RWPE2 (cell line): ENCODE results near the gene TBX2.

Experiments used
- ATAC-seq: fragments of 200-7000 bp; cut with Tn5 transposase; 3 replicates; pipeline ENCODE4 v1.9.1; 2021; ENCODE audit warnings: low read depth
- DNase-seq: peaks from one replicate; pipeline ENCODE4 v3.0.0-alpha.2; 2020; ENCODE audit warnings: low spot score
- H3K27ac ChIP-seq: fragments of 450-650 bp; 2 replicates; pipeline ENCODE4 v1.5.1; 2017; ENCODE audit warnings: mild to moderate bottlenecking; ENCODE audit not compliant: poor library complexity, severe bottlenecking
- H3K27me3 ChIP-seq: fragments of 250-450 bp; sonication (Bioruptor Pico); 2 replicates; pipeline ENCODE4 v1.5.1; 2021; ENCODE audit warnings: mild to moderate bottlenecking, moderate library complexity; ENCODE audit not compliant: insufficient read depth, poor library complexity, severe bottlenecking
- H3K36me3 ChIP-seq: fragments of 250-450 bp; sonication (Bioruptor Pico); 2 replicates; pipeline ENCODE4 v1.5.1; 2020; ENCODE audit warnings: low read depth, mild to moderate bottlenecking, moderate library complexity
- H3K4me1 ChIP-seq: fragments of 250-450 bp; sonication (Bioruptor Pico); 2 replicates; pipeline ENCODE4 v1.5.1; 2021; ENCODE audit warnings: mild to moderate bottlenecking, moderate library complexity; ENCODE audit not compliant: insufficient read depth, poor library complexity, severe bottlenecking
- H3K4me3 ChIP-seq: fragments of 250-450 bp; sonication (Bioruptor Pico); 2 replicates; pipeline ENCODE4 v1.5.1; 2021; ENCODE audit warnings: mild to moderate bottlenecking, moderate library complexity; ENCODE audit not compliant: severe bottlenecking
- H3K9me3 ChIP-seq: fragments of 250-450 bp; sonication (Bioruptor Pico); 2 replicates; pipeline ENCODE4 v1.5.1; 2021; ENCODE audit warnings: mild to moderate bottlenecking, moderate library complexity; ENCODE audit not compliant: severe bottlenecking
- CTCF ChIP-seq: fragments of 450-650 bp; IDR thresholded peaks from one replicate; pipeline ENCODE4 v1.5.1; 2017; ENCODE audit warnings: mild to moderate bottlenecking, moderate library complexity; ENCODE audit not compliant: poor library complexity, severe bottlenecking

TBX2 gene

GRCh38 chr17:61397086-61397842, 2.4 kb upstream of the TBX2 start:
- Histone ChIP-seq H3K4me3 (no peak overlapping the region), H3K27ac (no peak overlapping the region), H3K27me3 (peaks cover 55% of the 10 kb centered on the region), H3K9me3 (no peaks in the 10 kb centered on the region), H3K4me1 (no peaks in the 10 kb centered on the region), H3K36me3 (no peaks in the 10 kb centered on the region)
- DNase-seq (no peak), ATAC-seq (no peak)
- TF ChIP-seq CTCF = no peak

GRCh38 chr17:61398721-61399130, 917 bp upstream of the TBX2 start:
- Histone ChIP-seq H3K9me3 (no peaks in the 10 kb centered on the region), H3K27me3 (peaks cover 69% of the 10 kb centered on the region), H3K4me1 (no peaks in the 10 kb centered on the region), H3K27ac (no peak overlapping the region), H3K36me3 (no peaks in the 10 kb centered on the region), H3K4me3 (peak overlapping the region; percentile 43)
- DNase-seq (no peak), ATAC-seq (peak; percentile 22)
- no peak for TF ChIP-seq CTCF

- Histone ChIP-seq H3K36me3 (no peaks in the 10 kb centered on the region), H3K27me3 (peaks cover 79% of the 10 kb centered on the region), H3K4me3 (peak overlapping the region; percentile 43), H3K27ac (no peak overlapping the region), H3K4me1 (peaks cover 3% of the 10 kb centered on the region), H3K9me3 (no peaks in the 10 kb centered on the region)
- ATAC-seq = peak; percentile 24; the same call in 2 of the 3 replicates
- no peak for DNase-seq
- TF ChIP-seq CTCF = no peak
Measured at GRCh38 chr17:61400066-61400716, 548 bp downstream of the TBX2 start.

- Histone ChIP-seq H3K36me3 (no peaks in the 10 kb centered on the region), H3K4me3 (no peak overlapping the region), H3K4me1 (peaks cover 3% of the 10 kb centered on the region), H3K27me3 (peaks cover 73% of the 10 kb centered on the region), H3K9me3 (no peaks in the 10 kb centered on the region), H3K27ac (no peak overlapping the region)
- no peak for TF ChIP-seq CTCF
- DNase-seq (no peak), ATAC-seq (no peak)
Measured at GRCh38 chr17:61400717-61401388, 1.2 kb downstream of the TBX2 start.
